Muscle layer of colon (tissue), 2 donors: ENCODE measurements around the gene SDCCAG8.

Source experiments
- H3K27ac ChIP-seq: one replicate; pipeline ENCODE4 v1.7.0; 2013; ENCODE audit warnings: low read depth, mild to moderate bottlenecking, low read length, moderate library complexity
- H3K27me3 ChIP-seq, 2 donors: one replicate each; pipeline ENCODE4 v1.7.0; 2013; ENCODE audit warnings: low read length in 2 of 2, mild to moderate bottlenecking in 2 of 2; ENCODE audit not compliant: insufficient read depth in 2 of 2, control insufficient read depth in 1 of 2
- H3K36me3 ChIP-seq: one replicate; pipeline ENCODE4 v1.7.0; 2013; ENCODE audit warnings: mild to moderate bottlenecking, low read length; ENCODE audit not compliant: insufficient read depth
- H3K4me1 ChIP-seq: one replicate; pipeline ENCODE4 v1.7.0; 2013; ENCODE audit warnings: mild to moderate bottlenecking, low read length; ENCODE audit not compliant: insufficient read depth
- H3K4me3 ChIP-seq, 2 donors: one replicate each; pipeline ENCODE4 v1.7.0; 2013; ENCODE audit warnings: low read length in 2 of 2, low read depth in 1 of 2, mild to moderate bottlenecking in 1 of 2, moderate library complexity in 1 of 2
- H3K9ac ChIP-seq: one replicate; pipeline ENCODE4 v1.7.0; 2013; ENCODE audit warnings: low read length
- H3K9me3 ChIP-seq: one replicate; pipeline ENCODE4 v1.7.0; 2013; ENCODE audit warnings: mild to moderate bottlenecking, low read length
- donor health status: abdominal sarcoma.
- donor health status: Adenocarcinoma of cecum.

The SDCCAG8 gene

DNA sequence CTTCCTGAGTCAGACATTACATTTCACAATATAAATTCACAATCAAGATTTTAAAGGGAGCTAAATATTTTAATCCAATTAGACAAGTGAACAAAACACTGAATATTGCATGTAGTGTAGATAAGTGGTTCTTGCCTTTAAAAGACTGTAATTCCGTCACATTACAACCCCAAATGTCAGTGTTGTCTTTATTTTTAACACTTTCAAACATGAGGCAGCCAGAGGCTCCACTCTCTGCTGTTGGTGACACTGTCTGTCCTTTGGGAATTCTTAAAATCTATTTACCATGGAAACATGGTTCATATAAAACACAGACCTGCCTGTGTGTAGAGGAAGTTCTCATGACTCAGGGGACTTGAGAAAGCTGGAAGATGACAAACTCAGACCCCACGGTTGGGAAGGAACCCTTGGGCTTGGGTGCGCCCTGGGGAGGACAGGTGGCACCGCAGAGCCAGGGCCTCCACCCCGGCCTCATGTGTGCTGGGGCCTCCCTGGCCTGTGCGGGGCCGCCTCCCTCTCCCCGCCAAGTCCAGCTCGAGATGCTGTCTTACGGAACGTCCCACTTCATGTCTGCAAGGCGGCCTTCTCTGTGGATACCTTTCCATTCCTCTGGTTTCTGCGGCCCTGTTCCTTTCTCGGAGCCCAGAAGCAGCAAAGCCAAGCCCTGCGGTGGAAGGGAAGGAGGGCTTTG lies 239.0 kb downstream of the SDCCAG8 start:
- Histone ChIP-seq H3K4me1 (peaks cover 20% of the 10 kb centered on the region), H3K4me3 (no peak overlapping the region), H3K36me3 (no peaks in the 10 kb centered on the region), H3K27ac (no peak overlapping the region), H3K27me3 (no peaks in the 10 kb centered on the region), H3K9me3 (no peaks in the 10 kb centered on the region), H3K9ac (no peak overlapping the region)

DNA sequence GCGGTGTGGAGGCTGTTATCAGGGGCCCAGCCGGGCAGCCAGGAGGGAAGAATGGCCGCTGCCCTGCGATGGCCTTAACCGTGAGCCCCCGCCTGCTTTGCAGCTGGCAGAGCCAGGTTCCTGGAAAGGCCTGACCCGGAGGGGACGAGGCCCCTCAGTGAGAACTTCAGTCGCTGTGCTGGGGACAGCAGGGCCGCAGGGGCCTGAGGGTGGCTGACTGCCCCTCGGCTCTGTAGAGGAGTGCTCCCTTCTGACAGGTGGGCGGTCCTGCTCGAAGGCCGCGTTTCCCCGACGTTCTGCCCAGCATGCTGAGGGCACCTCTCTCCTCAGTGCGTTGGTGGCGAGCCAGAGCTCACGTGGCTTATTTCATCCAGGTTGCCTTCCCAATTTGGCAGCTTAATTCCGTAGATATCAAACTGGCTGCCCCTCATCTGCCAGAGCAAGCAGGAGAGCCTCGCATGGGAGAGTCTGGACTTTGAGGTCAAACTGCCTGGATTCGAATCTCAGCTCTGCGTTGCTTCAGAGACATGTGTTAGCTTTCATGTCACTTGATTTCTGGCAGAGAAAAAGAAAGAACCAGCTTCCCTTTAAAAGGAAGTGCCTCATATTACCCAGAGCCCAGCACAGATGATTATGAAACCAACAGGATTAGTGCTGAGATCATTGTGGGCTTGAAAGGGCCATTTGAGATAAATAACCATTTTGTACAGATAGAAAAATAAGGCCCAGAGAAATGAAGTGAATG lies 239.8 kb downstream of the SDCCAG8 start:
- H3K36me3 ChIP-seq: no peaks in the 10 kb centered on the region
- H3K4me1 ChIP-seq: peaks cover 14% of the 10 kb centered on the region
- no peaks in the 10 kb centered on the region for H3K9me3 ChIP-seq
- no peaks in the 10 kb centered on the region for H3K27me3 ChIP-seq
- H3K4me3 ChIP-seq: peak overlapping the region in 1 of 2 donors; percentile 3
- peak overlapping the region; percentile 35 for H3K27ac ChIP-seq
- H3K9ac ChIP-seq: no peak overlapping the region

- Histone ChIP-seq H3K4me1 (peaks cover 13% of the 10 kb centered on the region), H3K27me3 (no peaks in the 10 kb centered on the region), H3K27ac (no peak overlapping the region), H3K4me3 (peak overlapping the region in 1 of 2 donors; percentile 17), H3K36me3 (no peaks in the 10 kb centered on the region), H3K9ac (no peak overlapping the region), H3K9me3 (no peaks in the 10 kb centered on the region)
These were observed 240.4 kb downstream of the SDCCAG8 start for GRCh38 chr1:243496187-243496646.

DNA sequence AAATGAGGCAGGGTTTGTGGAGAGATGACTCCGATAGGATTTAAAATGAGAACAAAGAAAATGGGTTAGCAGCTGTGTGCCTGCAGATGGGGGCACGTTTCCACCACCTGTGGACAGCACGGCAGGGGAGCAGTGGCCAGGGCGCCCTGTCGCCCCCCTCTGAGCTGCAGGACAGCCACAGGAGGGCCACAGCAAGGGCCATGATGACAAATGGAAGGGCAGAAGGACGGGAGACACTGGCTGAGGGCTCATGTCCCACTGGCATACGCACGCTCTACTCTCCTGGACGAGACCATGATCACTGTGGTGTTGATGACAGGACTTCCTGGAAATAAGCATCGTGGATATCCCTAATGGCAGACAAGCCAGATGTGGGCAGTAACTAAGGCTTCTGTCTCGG lies 241.0 kb downstream of the SDCCAG8 start:
- Histone ChIP-seq H3K4me3 (no peak overlapping the region), H3K9me3 (no peaks in the 10 kb centered on the region), H3K4me1 (peaks cover 13% of the 10 kb centered on the region), H3K27me3 (no peaks in the 10 kb centered on the region), H3K36me3 (no peaks in the 10 kb centered on the region), H3K27ac (no peak overlapping the region), H3K9ac (no peak overlapping the region)

GRCh38 chr1:243497939-243498681 lies 242.3 kb downstream of the SDCCAG8 start:
- H3K9ac ChIP-seq: no peak overlapping the region
- no peaks in the 10 kb centered on the region for H3K27me3 ChIP-seq
- H3K4me3 ChIP-seq: no peak overlapping the region
- peaks cover 13% of the 10 kb centered on the region for H3K4me1 ChIP-seq
- H3K9me3 ChIP-seq: no peaks in the 10 kb centered on the region
- H3K27ac ChIP-seq: no peak overlapping the region
- H3K36me3 ChIP-seq: no peaks in the 10 kb centered on the region

- no peak overlapping the region for H3K27ac ChIP-seq
- H3K36me3 ChIP-seq: no peaks in the 10 kb centered on the region
These were observed 243.4 kb downstream of the SDCCAG8 start for GRCh38 chr1:243499248-243499647.

GRCh38 chr1:243499711-243500110 lies 243.9 kb downstream of the SDCCAG8 start:
- no peak overlapping the region for H3K27ac ChIP-seq
- no peak overlapping the region for H3K4me3 ChIP-seq
- H3K27me3 ChIP-seq: no peaks in the 10 kb centered on the region
- H3K9me3 ChIP-seq: no peaks in the 10 kb centered on the region
- no peaks in the 10 kb centered on the region for H3K36me3 ChIP-seq
- peaks cover 13% of the 10 kb centered on the region for H3K4me1 ChIP-seq
- no peak overlapping the region for H3K9ac ChIP-seq

More at GRCh38 chr1:243499248-243499647, 243.4 kb downstream of the SDCCAG8 start:
- Histone ChIP-seq H3K4me3 (no peak overlapping the region), H3K9ac (no peak overlapping the region), H3K27me3 (no peaks in the 10 kb centered on the region), H3K9me3 (no peaks in the 10 kb centered on the region), H3K4me1 (peaks cover 13% of the 10 kb centered on the region)

GRCh38 chr1:243500512-243500911 lies 244.7 kb downstream of the SDCCAG8 start:
- Histone ChIP-seq H3K27me3 (no peaks in the 10 kb centered on the region), H3K4me3 (no peak overlapping the region), H3K36me3 (no peaks in the 10 kb centered on the region), H3K4me1 (peaks cover 10% of the 10 kb centered on the region), H3K27ac (no peak overlapping the region), H3K9ac (no peak overlapping the region), H3K9me3 (no peaks in the 10 kb centered on the region)

DNA sequence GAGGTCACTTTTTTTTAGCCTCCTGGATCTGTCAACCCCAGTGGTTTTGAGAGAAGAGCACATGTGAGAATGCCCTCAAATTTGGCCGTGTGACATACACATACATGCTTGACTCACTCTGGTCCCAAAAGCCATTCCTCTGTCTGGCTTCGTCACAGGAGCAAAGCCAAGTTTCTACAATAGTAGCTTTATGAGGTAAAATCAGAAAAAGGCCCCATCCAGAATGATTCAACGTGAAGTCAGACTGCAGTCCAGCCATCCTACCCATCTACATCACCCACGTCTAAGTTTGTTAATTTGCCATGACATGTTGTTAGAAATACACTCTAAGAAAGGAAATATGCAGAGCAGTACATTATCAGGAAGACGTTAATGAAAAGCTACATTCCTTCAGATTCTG lies 245.2 kb downstream of the SDCCAG8 start:
- H3K4me1 ChIP-seq: peaks cover 5% of the 10 kb centered on the region

GRCh38 chr1:243503155-243503554 lies 247.3 kb downstream of the SDCCAG8 start:
- H3K4me1 ChIP-seq: no peaks in the 10 kb centered on the region

More for the DNA sequence above, 245.2 kb downstream of the SDCCAG8 start:
- Histone ChIP-seq H3K27me3 (no peaks in the 10 kb centered on the region), H3K4me3 (no peak overlapping the region), H3K36me3 (no peaks in the 10 kb centered on the region), H3K27ac (no peak overlapping the region), H3K9ac (no peak overlapping the region), H3K9me3 (no peaks in the 10 kb centered on the region)

GRCh38 chr1:243505986-243506689 lies 250.3 kb downstream of the SDCCAG8 start:
- H3K27me3 ChIP-seq: no peaks in the 10 kb centered on the region
- no peak overlapping the region for H3K4me3 ChIP-seq
- no peak overlapping the region for H3K27ac ChIP-seq
- H3K4me1 ChIP-seq: no peaks in the 10 kb centered on the region
- H3K36me3 ChIP-seq: peaks cover 12% of the 10 kb centered on the region
- no peak overlapping the region for H3K9ac ChIP-seq
- H3K9me3 ChIP-seq: no peaks in the 10 kb centered on the region

More at GRCh38 chr1:243503155-243503554, 247.3 kb downstream of the SDCCAG8 start:
- no peak overlapping the region for H3K9ac ChIP-seq
- no peak overlapping the region for H3K27ac ChIP-seq
- no peak overlapping the region for H3K4me3 ChIP-seq
- no peaks in the 10 kb centered on the region for H3K9me3 ChIP-seq
- H3K36me3 ChIP-seq: no peaks in the 10 kb centered on the region
- no peaks in the 10 kb centered on the region for H3K27me3 ChIP-seq
